ENCODE measurements around the gene CAMSAP1.

DNA sequence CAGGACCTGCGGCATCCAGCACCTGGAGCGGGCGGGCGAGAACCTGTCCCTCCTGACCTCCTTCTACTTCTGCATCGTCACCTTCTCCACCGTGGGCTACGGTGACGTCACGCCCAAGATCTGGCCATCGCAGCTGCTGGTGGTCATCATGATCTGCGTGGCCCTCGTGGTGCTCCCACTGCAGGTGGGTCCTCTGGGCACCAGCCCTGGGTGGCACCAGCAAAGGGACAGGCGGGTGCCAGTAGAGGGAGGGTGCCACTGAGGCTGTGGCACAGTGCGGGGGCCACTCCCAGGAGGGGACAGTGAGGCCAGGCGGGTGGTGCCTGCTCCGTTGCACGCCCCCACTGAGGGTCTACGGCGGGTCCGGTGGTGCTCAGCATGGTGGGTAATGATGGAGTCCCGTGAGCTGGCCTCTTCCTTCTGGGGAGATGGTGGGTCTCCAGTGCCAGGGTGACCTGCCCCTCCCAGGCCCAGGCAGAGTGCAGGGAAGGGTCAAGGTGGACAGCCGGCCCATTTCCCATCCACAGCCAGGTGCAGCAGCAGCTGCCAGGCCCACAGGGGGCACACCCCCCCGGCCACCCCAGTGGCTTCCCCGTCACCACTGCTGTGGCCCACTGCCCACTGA lies 147.6 kb downstream of the CAMSAP1 start:
- TF ChIP-seq POLR2A (IDR thresholded peaks at IDR 0.05; ENCODE audit: low read depth, low read length), result no peak
- TF ChIP-seq, protein P1, sequence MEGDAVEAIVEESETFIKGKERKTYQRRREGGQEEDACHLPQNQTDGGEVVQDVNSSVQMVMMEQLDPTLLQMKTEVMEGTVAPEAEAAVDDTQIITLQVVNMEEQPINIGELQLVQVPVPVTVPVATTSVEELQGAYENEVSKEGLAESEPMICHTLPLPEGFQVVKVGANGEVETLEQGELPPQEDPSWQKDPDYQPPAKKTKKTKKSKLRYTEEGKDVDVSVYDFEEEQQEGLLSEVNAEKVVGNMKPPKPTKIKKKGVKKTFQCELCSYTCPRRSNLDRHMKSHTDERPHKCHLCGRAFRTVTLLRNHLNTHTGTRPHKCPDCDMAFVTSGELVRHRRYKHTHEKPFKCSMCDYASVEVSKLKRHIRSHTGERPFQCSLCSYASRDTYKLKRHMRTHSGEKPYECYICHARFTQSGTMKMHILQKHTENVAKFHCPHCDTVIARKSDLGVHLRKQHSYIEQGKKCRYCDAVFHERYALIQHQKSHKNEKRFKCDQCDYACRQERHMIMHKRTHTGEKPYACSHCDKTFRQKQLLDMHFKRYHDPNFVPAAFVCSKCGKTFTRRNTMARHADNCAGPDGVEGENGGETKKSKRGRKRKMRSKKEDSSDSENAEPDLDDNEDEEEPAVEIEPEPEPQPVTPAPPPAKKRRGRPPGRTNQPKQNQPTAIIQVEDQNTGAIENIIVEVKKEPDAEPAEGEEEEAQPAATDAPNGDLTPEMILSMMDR (conservative IDR thresholded peaks at IDR 0.05; ENCODE audit: low read depth, low read length), result no peak
- TF ChIP-seq CEBPB (IDR thresholded peaks at IDR 0.05; ENCODE audit: low read depth, low read length), result no peak
- TF ChIP-seq RAD21 (IDR thresholded peaks at IDR 0.05; ENCODE audit: low read length), result no peak
- no peak for TF ChIP-seq NFE2L2 (IDR thresholded peaks at IDR 0.05; ENCODE audit: low read depth, low read length)
- no peak for TF ChIP-seq RFX5 (IDR thresholded peaks at IDR 0.05; ENCODE audit: low read depth, low read length)
- TF ChIP-seq, protein P2, sequence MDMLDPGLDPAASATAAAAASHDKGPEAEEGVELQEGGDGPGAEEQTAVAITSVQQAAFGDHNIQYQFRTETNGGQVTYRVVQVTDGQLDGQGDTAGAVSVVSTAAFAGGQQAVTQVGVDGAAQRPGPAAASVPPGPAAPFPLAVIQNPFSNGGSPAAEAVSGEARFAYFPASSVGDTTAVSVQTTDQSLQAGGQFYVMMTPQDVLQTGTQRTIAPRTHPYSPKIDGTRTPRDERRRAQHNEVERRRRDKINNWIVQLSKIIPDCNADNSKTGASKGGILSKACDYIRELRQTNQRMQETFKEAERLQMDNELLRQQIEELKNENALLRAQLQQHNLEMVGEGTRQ (IDR thresholded peaks at IDR 0.05; ENCODE audit: low read depth, low read length), result no peak
- no peak for TF ChIP-seq BHLHE40 (IDR thresholded peaks at IDR 0.05; ENCODE audit: low read depth, low read length)
- TF ChIP-seq SMC3 (IDR thresholded peaks at IDR 0.05; ENCODE audit: low read depth, low read length), result no peak
- TF ChIP-seq, protein P3, sequence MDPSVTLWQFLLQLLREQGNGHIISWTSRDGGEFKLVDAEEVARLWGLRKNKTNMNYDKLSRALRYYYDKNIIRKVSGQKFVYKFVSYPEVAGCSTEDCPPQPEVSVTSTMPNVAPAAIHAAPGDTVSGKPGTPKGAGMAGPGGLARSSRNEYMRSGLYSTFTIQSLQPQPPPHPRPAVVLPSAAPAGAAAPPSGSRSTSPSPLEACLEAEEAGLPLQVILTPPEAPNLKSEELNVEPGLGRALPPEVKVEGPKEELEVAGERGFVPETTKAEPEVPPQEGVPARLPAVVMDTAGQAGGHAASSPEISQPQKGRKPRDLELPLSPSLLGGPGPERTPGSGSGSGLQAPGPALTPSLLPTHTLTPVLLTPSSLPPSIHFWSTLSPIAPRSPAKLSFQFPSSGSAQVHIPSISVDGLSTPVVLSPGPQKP (IDR thresholded peaks at IDR 0.05; ENCODE audit: borderline replicate concordance, low read depth, low read length), result no peak

All from IMR-90 (cell line).